Stomach (tissue), 4 donors: Measurements from ENCODE around the gene POLR3A.

Source experiments
- EP300 ChIP-seq: sonication (generic); formaldehyde crosslinking; IDR thresholded peaks from one replicate; pipeline ENCODE4 v1.6.1; 2017; ENCODE audit warnings: antibody characterized with exemption
- POLR2A ChIP-seq, 4 donors: fragments of 450-650 bp; IDR thresholded peaks; one replicate each; pipeline ENCODE4 v1.6.1; 2016; ENCODE audit warnings: antibody characterized with exemption in 4 of 4, control low read depth in 2 of 4, mild to moderate bottlenecking in 1 of 4, moderate library complexity in 1 of 4
- POLR2AphosphoS5 ChIP-seq, 3 donors: sonication (generic); formaldehyde crosslinking; IDR thresholded peaks; one replicate each; pipeline ENCODE4 v1.6.1; 2016; ENCODE audit warnings: antibody characterized with exemption in 3 of 3
- TF ChIP-seq, protein P1 (sequence below), 7 experiments: fragments of 450-650 bp in 4 of 7; fragments of 200-600 bp in 3 of 7; sonication (generic) in 3 of 7; IDR thresholded peaks; one replicate each; pipeline ENCODE4 v1.5.1; 2016 to 2019; ENCODE audit warnings: antibody characterized with exemption in 7 of 7, control low read depth in 2 of 7, mild to moderate bottlenecking in 1 of 7

DNA sequence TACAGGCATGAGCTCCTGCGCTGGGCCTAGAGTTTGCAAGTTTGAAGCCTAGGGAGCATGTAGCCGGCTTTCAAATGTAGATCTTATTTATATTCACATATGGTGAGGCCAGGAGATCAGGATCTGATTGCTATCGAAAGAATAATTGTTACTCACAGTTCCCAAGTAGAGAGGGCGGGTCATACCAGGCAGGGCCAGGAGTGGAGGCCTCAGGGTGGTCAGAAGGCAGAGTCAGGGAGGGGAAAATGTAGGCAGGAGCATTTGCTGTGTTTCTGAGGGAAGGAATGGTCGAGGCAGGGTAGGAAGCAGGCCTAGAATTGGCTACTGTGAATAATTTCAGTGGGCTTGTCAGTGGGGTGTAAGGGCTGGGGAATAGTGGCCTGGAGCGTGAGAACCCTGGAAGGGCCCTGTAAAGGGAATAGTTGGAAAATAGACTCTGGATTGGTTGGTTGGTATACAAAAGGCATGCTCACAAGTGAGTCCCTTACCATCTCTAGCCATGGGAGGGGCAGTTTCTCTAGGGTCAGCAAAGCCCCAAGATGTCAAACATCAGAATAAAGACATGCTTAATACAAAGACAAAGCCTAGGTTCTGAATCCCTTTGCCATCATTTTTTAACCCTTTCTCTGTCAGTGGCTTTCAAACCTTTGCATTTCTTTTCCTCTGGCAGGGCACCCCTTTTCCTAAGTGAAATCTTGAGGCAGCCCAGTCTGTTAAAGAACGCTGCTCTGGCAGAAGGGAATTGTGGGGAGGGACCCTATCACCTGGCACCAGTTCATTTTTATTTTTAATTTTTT lies 66.8 kb downstream of the POLR3A start:
- TF ChIP-seq POLR2A (IDR thresholded peaks at IDR 0.05) (no peak), POLR2AphosphoS5 (IDR thresholded peaks at IDR 0.05) (no peak), EP300 (no peak)
- TF ChIP-seq, protein P1, sequence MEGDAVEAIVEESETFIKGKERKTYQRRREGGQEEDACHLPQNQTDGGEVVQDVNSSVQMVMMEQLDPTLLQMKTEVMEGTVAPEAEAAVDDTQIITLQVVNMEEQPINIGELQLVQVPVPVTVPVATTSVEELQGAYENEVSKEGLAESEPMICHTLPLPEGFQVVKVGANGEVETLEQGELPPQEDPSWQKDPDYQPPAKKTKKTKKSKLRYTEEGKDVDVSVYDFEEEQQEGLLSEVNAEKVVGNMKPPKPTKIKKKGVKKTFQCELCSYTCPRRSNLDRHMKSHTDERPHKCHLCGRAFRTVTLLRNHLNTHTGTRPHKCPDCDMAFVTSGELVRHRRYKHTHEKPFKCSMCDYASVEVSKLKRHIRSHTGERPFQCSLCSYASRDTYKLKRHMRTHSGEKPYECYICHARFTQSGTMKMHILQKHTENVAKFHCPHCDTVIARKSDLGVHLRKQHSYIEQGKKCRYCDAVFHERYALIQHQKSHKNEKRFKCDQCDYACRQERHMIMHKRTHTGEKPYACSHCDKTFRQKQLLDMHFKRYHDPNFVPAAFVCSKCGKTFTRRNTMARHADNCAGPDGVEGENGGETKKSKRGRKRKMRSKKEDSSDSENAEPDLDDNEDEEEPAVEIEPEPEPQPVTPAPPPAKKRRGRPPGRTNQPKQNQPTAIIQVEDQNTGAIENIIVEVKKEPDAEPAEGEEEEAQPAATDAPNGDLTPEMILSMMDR (IDR thresholded peaks at IDR 0.05) = no peak
